H4 (cell line): ENCODE measurements around the gene CDH11. TPM values are rescaled to one million over a fixed set of nuclear protein-coding genes. Genes with fewer than 3 reads are reported as not detected.

Experiments
- DNase-seq: peaks from one replicate; pipeline ENCODE4 v3.0.0-alpha.2; 2015; ENCODE audit warnings: low spot score
- total RNA-seq: library from RNA; depleted of rRNA; stranded (reverse); fragments of >200 nt; shearing (Covaris generic); gene quantifications from 2 replicates; pipeline ENCODE4 v1.2.3, GENCODE V29; 2014

CDH11 gene
- total RNA-seq, 1 experiment from 2014 or later = 56.6 TPM

- DNase-seq = peak; percentile 87
Measured at GRCh38 chr16:65117811-65118448, 3.9 kb downstream of the CDH11 start.

- no peak for DNase-seq
Measured at GRCh38 chr16:65116818-65117430, 4.9 kb downstream of the CDH11 start.

- no peak for DNase-seq
Measured at GRCh38 chr16:65116216-65116615, 5.6 kb downstream of the CDH11 start.

GRCh38 chr16:65114527-65114926 is 7.3 kb downstream of the CDH11 start:
- DNase-seq = no peak

GRCh38 chr16:65113441-65113840 is 8.4 kb downstream of the CDH11 start:
- no peak for DNase-seq

GRCh38 chr16:65111306-65111705 is 10.6 kb downstream of the CDH11 start:
- peak; percentile 84 for DNase-seq

- no peak for DNase-seq
Measured at GRCh38 chr16:65106757-65107156, 15.1 kb downstream of the CDH11 start.

GRCh38 chr16:65105171-65105570 is 16.7 kb downstream of the CDH11 start:
- DNase-seq = no peak

GRCh38 chr16:65104471-65104870 is 17.4 kb downstream of the CDH11 start:
- no peak for DNase-seq

- no peak for DNase-seq
Measured at GRCh38 chr16:65102326-65102725, 19.5 kb downstream of the CDH11 start.

- no peak for DNase-seq
Measured at GRCh38 chr16:65101009-65101408, 20.9 kb downstream of the CDH11 start.

- no peak for DNase-seq
Measured at GRCh38 chr16:65099607-65100006, 22.3 kb downstream of the CDH11 start.

GRCh38 chr16:65098916-65099315 is 22.9 kb downstream of the CDH11 start:
- DNase-seq = no peak

- no peak for DNase-seq
Measured at GRCh38 chr16:65097296-65097695, 24.6 kb downstream of the CDH11 start.

GRCh38 chr16:65095906-65096305 is 26.0 kb downstream of the CDH11 start:
- DNase-seq = no peak

GRCh38 chr16:65095090-65095728 is 26.7 kb downstream of the CDH11 start:
- DNase-seq = no peak

- DNase-seq = no peak
Measured at GRCh38 chr16:65094009-65094408, 27.9 kb downstream of the CDH11 start.

GRCh38 chr16:65083164-65083857 is 38.6 kb downstream of the CDH11 start:
- DNase-seq = no peak

GRCh38 chr16:65079549-65079948 is 42.3 kb downstream of the CDH11 start:
- DNase-seq = no peak

- no peak for DNase-seq
Measured at GRCh38 chr16:65077181-65077580, 44.7 kb downstream of the CDH11 start.

GRCh38 chr16:65075877-65076276 is 46.0 kb downstream of the CDH11 start:
- DNase-seq = no peak

- DNase-seq = no peak
Measured at GRCh38 chr16:65071433-65072311, 50.2 kb downstream of the CDH11 start.
